Colonic mucosa (tissue), 4 donors: ENCODE measurements around the gene WNT9B. TPM values are rescaled to one million over a fixed set of nuclear protein-coding genes. Genes with fewer than 3 reads are reported as not detected.

ENCODE experiments used
- DNase-seq: peaks from one replicate; pipeline ENCODE4 v3.0.0-alpha.2; 2020
- H3K27ac ChIP-seq: fragments of 200-600 bp; one replicate; pipeline ENCODE4 v1.8.0; 2021
- H3K27me3 ChIP-seq: fragments of 200-600 bp; one replicate; pipeline ENCODE4 v1.8.0; 2021
- H3K36me3 ChIP-seq: fragments of 200-600 bp; one replicate; pipeline ENCODE4 v1.8.0; 2021
- H3K4me1 ChIP-seq: fragments of 200-600 bp; one replicate; pipeline ENCODE4 v1.8.0; 2021; ENCODE audit warnings: mild to moderate bottlenecking
- H3K4me3 ChIP-seq: fragments of 200-600 bp; one replicate; pipeline ENCODE4 v1.8.0; 2021
- H3K9ac ChIP-seq, 2 donors: one replicate each; pipeline ENCODE4 v1.7.0; 2013; ENCODE audit warnings: control low read depth in 2 of 2, low read depth in 2 of 2, low read length in 2 of 2
- H3K9me3 ChIP-seq: fragments of 200-600 bp; one replicate; pipeline ENCODE4 v1.8.0; 2021
- CTCF ChIP-seq: fragments of 200-600 bp; IDR thresholded peaks from one replicate; pipeline ENCODE4 v1.8.0; 2022; ENCODE audit warnings: antibody characterized with exemption, mild to moderate bottlenecking
- intact Hi-C: fragments of 100-400 bp; cut with DNase I; formaldehyde crosslinking; loops from one replicate; pipeline ENCODE4 v1.14.1; 2022
- total RNA-seq, 2 donors: library from RNA; stranded (reverse); fragmentation: NEBNext Ultra II Directional in 1 of 2; extraction: Animal tissue kit (Norgen Biotek cat#: 25700) in 1 of 2; gene quantifications; one replicate each; pipeline ENCODE4 v1.2.1, GENCODE V29; 2021
- donor health status: healthy.
- donor health status: DM: no; HTN: no; CAD: no.
- donor health status: DM: no; HTN: no; CAD: no.

WNT9B gene
- total RNA-seq, 2 donors from 2014 or later, result not detected

GRCh38 chr17:46847204-46848191, 3.9 kb upstream of the WNT9B start:
- peak; percentile 32 for DNase-seq
- Histone ChIP-seq H3K27me3 (peaks cover 31% of the 10 kb centered on the region), H3K9ac (no peak overlapping the region), H3K36me3 (no peaks in the 10 kb centered on the region), H3K9me3 (no peaks in the 10 kb centered on the region), H3K27ac (no peak overlapping the region), H3K4me3 (no peak overlapping the region), H3K4me1 (peaks cover 4% of the 10 kb centered on the region)
- TF ChIP-seq CTCF, result no peak
- intact Hi-C loops, result no loop called here

DNA sequence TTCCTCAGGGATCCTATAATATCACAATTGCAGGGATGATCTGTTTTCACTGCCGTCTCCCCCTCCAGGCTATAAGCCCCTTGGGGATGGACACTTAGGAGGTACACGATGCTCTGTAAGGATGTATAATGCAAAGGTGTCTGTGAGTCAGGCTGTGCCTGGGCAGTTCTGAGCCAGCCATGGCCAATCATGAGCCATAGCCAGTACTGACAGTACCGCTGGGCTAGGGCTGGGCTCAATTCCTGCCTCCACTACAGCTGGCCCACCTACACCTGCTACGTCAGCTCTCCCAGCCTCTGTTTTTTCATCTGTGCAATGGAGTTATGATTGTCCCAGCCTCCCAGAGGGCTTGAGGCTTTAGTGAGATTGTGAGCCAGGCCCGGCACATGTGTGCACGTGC, 2.8 kb upstream of the WNT9B start:
- intact Hi-C loops, result no loop called here
- Histone ChIP-seq H3K27me3 (peaks cover 38% of the 10 kb centered on the region), H3K9me3 (no peaks in the 10 kb centered on the region), H3K27ac (no peak overlapping the region), H3K4me1 (peaks cover 4% of the 10 kb centered on the region), H3K9ac (no peak overlapping the region), H3K36me3 (no peaks in the 10 kb centered on the region), H3K4me3 (no peak overlapping the region)
- DNase-seq, result no peak
- TF ChIP-seq CTCF, result no peak

- no peak for TF ChIP-seq CTCF
- no peak overlapping the region for H3K27ac ChIP-seq
- intact Hi-C loops, result no loop called here
- peaks cover 38% of the 10 kb centered on the region for H3K27me3 ChIP-seq
- no peak for DNase-seq
- no peaks in the 10 kb centered on the region for H3K9me3 ChIP-seq
- H3K4me3 ChIP-seq, result no peak overlapping the region
- H3K4me1 ChIP-seq, result peaks cover 4% of the 10 kb centered on the region
- H3K9ac ChIP-seq, result no peak overlapping the region
- no peaks in the 10 kb centered on the region for H3K36me3 ChIP-seq
These were observed 725 bp upstream of the WNT9B start for GRCh38 chr17:46850688-46851028.

- H3K27ac ChIP-seq, result no peak overlapping the region
- H3K4me3 ChIP-seq, result no peak overlapping the region
- TF ChIP-seq CTCF, result no peak
- DNase-seq, result no peak
- peaks cover 4% of the 10 kb centered on the region for H3K4me1 ChIP-seq
- H3K9me3 ChIP-seq, result no peaks in the 10 kb centered on the region
- H3K27me3 ChIP-seq, result peaks cover 33% of the 10 kb centered on the region
- intact Hi-C loops, result no loop called here
- no peaks in the 10 kb centered on the region for H3K36me3 ChIP-seq
- no peak overlapping the region for H3K9ac ChIP-seq
These were observed 2.6 kb downstream of the WNT9B start for GRCh38 chr17:46853896-46854444.

DNA sequence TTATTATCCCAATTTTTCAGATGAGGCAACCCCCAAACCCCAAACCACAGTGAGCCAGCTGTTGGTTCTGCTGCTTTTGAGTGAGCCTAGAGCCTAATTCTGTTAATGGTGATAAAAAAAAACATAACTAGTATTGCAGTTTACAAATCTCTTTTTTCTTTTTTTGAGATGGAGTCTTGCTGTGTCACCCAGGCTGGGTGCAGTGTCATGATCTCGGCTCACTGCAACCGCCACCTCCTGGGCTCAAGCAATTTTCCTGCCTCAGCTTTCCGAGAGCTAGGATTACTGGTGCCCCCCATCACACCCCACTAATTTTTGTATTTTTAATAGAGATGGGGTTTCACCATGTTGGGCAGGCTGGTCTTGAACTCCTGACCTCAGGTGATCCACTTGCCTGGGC, 3.1 kb downstream of the WNT9B start:
- H3K36me3 ChIP-seq, result no peaks in the 10 kb centered on the region
- intact Hi-C loops, result no loop called here
- TF ChIP-seq CTCF, result no peak
- peaks cover 33% of the 10 kb centered on the region for H3K27me3 ChIP-seq
- H3K4me3 ChIP-seq, result no peak overlapping the region
- no peaks in the 10 kb centered on the region for H3K9me3 ChIP-seq
- DNase-seq, result no peak
- peaks cover 4% of the 10 kb centered on the region for H3K4me1 ChIP-seq
- no peak overlapping the region for H3K27ac ChIP-seq
- H3K9ac ChIP-seq, result no peak overlapping the region
